Measurements from ENCODE around the gene ZNF714. TPM values are rescaled to one million over a fixed set of nuclear protein-coding genes. Genes with fewer than 3 reads are reported as not detected.

The ZNF714 gene
- total RNA-seq, 1 donor from 2014 or later = 5.8 TPM

Other genes starting within 250 kb of the ZNF714 start
- 7.8 and 14.1 TPM in 2 replicates for gene ZNF85, start 159.0 kb upstream of the ZNF714 start, total RNA-seq
- 3.4 and 6.4 TPM in 2 replicates for gene ZNF430, start 61.5 kb upstream of the ZNF714 start, total RNA-seq
- 3.8 and 4.6 TPM in 2 replicates for gene ZNF431, start 59.8 kb downstream of the ZNF714 start, total RNA-seq
- 6.2 and 10.6 TPM in 2 replicates for gene ZNF708, start 247.2 kb downstream of the ZNF714 start, total RNA-seq

Data from glomerular endothelial cell (primary cell).